Glutamatergic neuron (in vitro differentiated cells): Measurements from ENCODE around the gene MRPL50. TPM values are rescaled to one million over a fixed set of nuclear protein-coding genes. Genes with fewer than 3 reads are reported as not detected.

Source experiments
- DNase-seq: peaks from one replicate; pipeline ENCODE4 v3.0.0; 2022
- H3K27ac Mint-ChIP-seq: one replicate; pipeline ENCODE4 v1.8.0; 2020; ENCODE audit warnings: mild to moderate bottlenecking, mixed read lengths, inconsistent platforms; ENCODE audit not compliant: unreplicated experiment
- H3K27me3 Mint-ChIP-seq: one replicate; pipeline ENCODE4 v1.8.0; 2020; ENCODE audit warnings: mild to moderate bottlenecking, moderate library complexity, mixed read lengths, inconsistent platforms; ENCODE audit not compliant: unreplicated experiment
- H3K36me3 Mint-ChIP-seq: one replicate; pipeline ENCODE4 v1.8.0; 2020; ENCODE audit warnings: mild to moderate bottlenecking, mixed read lengths, inconsistent platforms; ENCODE audit not compliant: unreplicated experiment
- H3K4me1 Mint-ChIP-seq: one replicate; pipeline ENCODE4 v1.8.0; 2020; ENCODE audit warnings: mild to moderate bottlenecking, low read depth, mixed read lengths, inconsistent platforms; ENCODE audit not compliant: unreplicated experiment
- H3K4me3 Mint-ChIP-seq: one replicate; pipeline ENCODE4 v1.8.0; 2020; ENCODE audit warnings: mild to moderate bottlenecking, mixed read lengths, inconsistent platforms; ENCODE audit not compliant: unreplicated experiment
- H3K9me3 Mint-ChIP-seq: one replicate; pipeline ENCODE4 v1.8.0; 2020; ENCODE audit warnings: mild to moderate bottlenecking, moderate library complexity, mixed read lengths, inconsistent platforms; ENCODE audit not compliant: unreplicated experiment
- CTCF ChIP-seq: fragments of 200-600 bp; sonication (generic); IDR thresholded peaks from one replicate; pipeline ENCODE4 v1.5.0; 2021; ENCODE audit not compliant: partially characterized antibody, unreplicated experiment
- total RNA-seq: library from RNA; stranded (reverse); fragmentation: NEBNext Ultra II Directional; extraction: Animal tissue kit (Norgen Biotek cat#: 25700); gene quantifications from one replicate; pipeline ENCODE4 v1.2.1, GENCODE V29; 2021; ENCODE audit not compliant: unreplicated experiment

Gene MRPL50
- total RNA-seq, 1 donor from 2014 or later, result 15.4 TPM

GRCh38 chr9:101429736-101430135 lies 31.3 kb upstream of the MRPL50 start:
- no peaks in the 10 kb centered on the region for H3K9me3 Mint-ChIP-seq
- H3K36me3 Mint-ChIP-seq, result no peaks in the 10 kb centered on the region
- no peak overlapping the region for H3K4me3 Mint-ChIP-seq
- no peaks in the 10 kb centered on the region for H3K27me3 Mint-ChIP-seq
- no peak for DNase-seq
- H3K27ac Mint-ChIP-seq, result no peak overlapping the region
- no peaks in the 10 kb centered on the region for H3K4me1 Mint-ChIP-seq
- TF ChIP-seq CTCF, result no peak

GRCh38 chr9:101428909-101429308 lies 30.5 kb upstream of the MRPL50 start:
- no peak for TF ChIP-seq CTCF
- Mint-ChIP-seq H3K4me3 (no peak overlapping the region), H3K27me3 (no peaks in the 10 kb centered on the region), H3K9me3 (no peaks in the 10 kb centered on the region), H3K27ac (no peak overlapping the region), H3K4me1 (no peaks in the 10 kb centered on the region), H3K36me3 (no peaks in the 10 kb centered on the region)
- DNase-seq, result no peak

GRCh38 chr9:101427957-101428655 lies 29.7 kb upstream of the MRPL50 start:
- Mint-ChIP-seq H3K27me3 (no peaks in the 10 kb centered on the region), H3K27ac (no peak overlapping the region), H3K36me3 (no peaks in the 10 kb centered on the region), H3K9me3 (no peaks in the 10 kb centered on the region), H3K4me3 (no peak overlapping the region), H3K4me1 (no peaks in the 10 kb centered on the region)
- no peak for TF ChIP-seq CTCF
- DNase-seq, result no peak

GRCh38 chr9:101427358-101427757 lies 28.9 kb upstream of the MRPL50 start:
- Mint-ChIP-seq H3K27ac (no peak overlapping the region), H3K4me1 (no peaks in the 10 kb centered on the region), H3K36me3 (no peaks in the 10 kb centered on the region), H3K4me3 (no peak overlapping the region), H3K27me3 (no peaks in the 10 kb centered on the region), H3K9me3 (no peaks in the 10 kb centered on the region)
- no peak for TF ChIP-seq CTCF
- DNase-seq, result no peak

- TF ChIP-seq CTCF, result no peak
- H3K4me3 Mint-ChIP-seq, result no peak overlapping the region
- H3K27me3 Mint-ChIP-seq, result peaks cover 4% of the 10 kb centered on the region
- DNase-seq, result no peak
- H3K27ac Mint-ChIP-seq, result no peak overlapping the region
- H3K4me1 Mint-ChIP-seq, result peaks cover 2% of the 10 kb centered on the region
- no peaks in the 10 kb centered on the region for H3K9me3 Mint-ChIP-seq
- H3K36me3 Mint-ChIP-seq, result no peaks in the 10 kb centered on the region
Observed at GRCh38 chr9:101421653-101422065, 23.2 kb upstream of the MRPL50 start.
